LNCaP clone FGC (cell line): ENCODE measurements around the gene ARID4B.
"Not testable (repeated sequence)": the region's sequence is repeated elsewhere in the genome, so short reads cannot be mapped to it uniquely, and the experiment has no call there.

ENCODE experiments used
- DNase-seq: peaks from one replicate; pipeline ENCODE4 v3.0.0-alpha.2; 2011; ENCODE audit warnings: low read depth
- H3K4me3 ChIP-seq: 2 replicates; pipeline ENCODE4 v1.5.1; 2011; ENCODE audit warnings: mild to moderate bottlenecking, low read depth, low read length, control low read depth
- CTCF ChIP-seq: IDR thresholded peaks from 2 replicates; pipeline ENCODE4 v1.5.1; 2012; ENCODE audit warnings: mild to moderate bottlenecking; ENCODE audit not compliant: control insufficient read depth, insufficient read depth; ENCODE audit errors: extremely low read depth

ARID4B gene

GRCh38 chr1:235327559-235328270 lies at the start of gene ARID4B:
Gene ARID4B (minus strand): TSS chr1:235328179. CDS start chr1:235326919, 1,260 bp downstream.
- TF ChIP-seq CTCF: no peak
- DNase-seq: no peak
- peak within 1 kb of the TSS; percentile 64 for H3K4me3 ChIP-seq

GRCh38 chr1:235375919-235376605 lies 48.1 kb upstream of the ARID4B start:
- no peak for TF ChIP-seq CTCF
- no peak for DNase-seq
- H3K4me3 ChIP-seq: no peak overlapping the region

GRCh38 chr1:235369802-235370201 lies 41.8 kb upstream of the ARID4B start:
- H3K4me3 ChIP-seq: no peak overlapping the region
- no peak for TF ChIP-seq CTCF
- no peak for DNase-seq

GRCh38 chr1:235368428-235368827 lies 40.4 kb upstream of the ARID4B start:
- H3K4me3 ChIP-seq: peak overlapping the region; percentile 73
- no peak for TF ChIP-seq CTCF
- DNase-seq: no peak

- no peak for TF ChIP-seq CTCF
- DNase-seq: peak; percentile 98
- H3K4me3 ChIP-seq: peak within 1 kb of the TSS; percentile 73
Measured at GRCh38 chr1:235367000-235367908, 39.3 kb upstream of the ARID4B start, which contains the start of gene TBCE. Gene TBCE (plus strand): TSS chr1:235367427. CDS start chr1:235380050, 12,623 bp downstream.

- no peak for TF ChIP-seq CTCF
- H3K4me3 ChIP-seq: no peak overlapping the region
- DNase-seq: no peak
Measured at GRCh38 chr1:235366286-235366685, 38.3 kb upstream of the ARID4B start.

- H3K4me3 ChIP-seq: not testable (repeated sequence)
Measured at GRCh38 chr1:235364189-235364588, 36.2 kb upstream of the ARID4B start.

More at GRCh38 chr1:235364189-235364588, 36.2 kb upstream of the ARID4B start:
- not testable (repeated sequence) for DNase-seq
